Measurements from ENCODE around the gene PPP3CA.

PPP3CA gene

GRCh38 chr4:101049549-101050001 lies 297.8 kb downstream of the PPP3CA start:
- no peak for DNase-seq (ENCODE audit: low spot score)
- TF ChIP-seq CTCF (IDR thresholded peaks at IDR 0.05; ENCODE audit: extremely low read depth, missing control alignments) = no peak

- no peak for TF ChIP-seq CTCF (IDR thresholded peaks at IDR 0.05; ENCODE audit: extremely low read depth, missing control alignments)
- no peak for DNase-seq (ENCODE audit: low spot score)
Measured at GRCh38 chr4:101044766-101045165, 302.6 kb downstream of the PPP3CA start.

GRCh38 chr4:101042847-101043246 lies 304.5 kb downstream of the PPP3CA start:
- DNase-seq (ENCODE audit: low spot score) = no peak
- TF ChIP-seq CTCF (IDR thresholded peaks at IDR 0.05; ENCODE audit: extremely low read depth, missing control alignments) = no peak

- no peak for DNase-seq (ENCODE audit: low spot score)
Measured at GRCh38 chr4:101040776-101041175, 306.6 kb downstream of the PPP3CA start.

GRCh38 chr4:101039367-101039766 lies 308.0 kb downstream of the PPP3CA start:
- no peak for DNase-seq (ENCODE audit: low spot score)
- no peak for TF ChIP-seq CTCF (IDR thresholded peaks at IDR 0.05; ENCODE audit: extremely low read depth, missing control alignments)

More at GRCh38 chr4:101040776-101041175, 306.6 kb downstream of the PPP3CA start:
- no peak for TF ChIP-seq CTCF (IDR thresholded peaks at IDR 0.05; ENCODE audit: extremely low read depth, missing control alignments)

- no peak for DNase-seq (ENCODE audit: low spot score)
Measured at GRCh38 chr4:101037938-101038413, 309.4 kb downstream of the PPP3CA start.

GRCh38 chr4:101037249-101037648 lies 310.1 kb downstream of the PPP3CA start:
- no peak for TF ChIP-seq CTCF (IDR thresholded peaks at IDR 0.05; ENCODE audit: extremely low read depth, missing control alignments)
- no peak for DNase-seq (ENCODE audit: low spot score)

More at GRCh38 chr4:101037938-101038413, 309.4 kb downstream of the PPP3CA start:
- TF ChIP-seq CTCF (IDR thresholded peaks at IDR 0.05; ENCODE audit: extremely low read depth, missing control alignments) = no peak

Measured in GM20000 (cell line).